A204.1 (cell line): ENCODE measurements around the gene FSCB.
A peak's percentile ranks its signal among the peaks of the same experiment; 100 is the strongest.
"Not testable (repeated sequence)": the region's sequence is repeated elsewhere in the genome, so short reads cannot be mapped to it uniquely, and the experiment has no call there.

Experiments
- FAIRE-seq: peaks from 2 replicates; lab custom pipeline; 2012; peaks lifted over from hg19 to GRCh38; lab: Jason Lieb, UNC

FSCB gene

GRCh38 chr14:44507183-44507582, at the start of gene FSCB:
Gene FSCB (minus strand): TSS chr14:44507283. CDS start chr14:44506987, 296 bp downstream.
- FAIRE-seq: no peak

- no peak for FAIRE-seq
Measured at GRCh38 chr14:44531658-44532057, 24.6 kb upstream of the FSCB start.

- no peak for FAIRE-seq
Measured at GRCh38 chr14:44530475-44530874, 23.4 kb upstream of the FSCB start.

GRCh38 chr14:44529026-44529425, 21.9 kb upstream of the FSCB start:
- FAIRE-seq: no peak

- peak; percentile 49 for FAIRE-seq
Measured at GRCh38 chr14:44528180-44528579, 21.1 kb upstream of the FSCB start.

GRCh38 chr14:44525237-44525636, 18.2 kb upstream of the FSCB start:
- FAIRE-seq: no peak

- FAIRE-seq: not testable (repeated sequence)
Measured at GRCh38 chr14:44515668-44516067, 8.6 kb upstream of the FSCB start.

- FAIRE-seq: no peak
Measured at GRCh38 chr14:44508834-44509233, 1.8 kb upstream of the FSCB start.

- FAIRE-seq: no peak
Measured at GRCh38 chr14:44505588-44505987, 1.5 kb downstream of the FSCB start.

GRCh38 chr14:44497148-44497547, 9.9 kb downstream of the FSCB start:
- FAIRE-seq: no peak

- no peak for FAIRE-seq
Measured at GRCh38 chr14:44494137-44494536, 12.9 kb downstream of the FSCB start.

- no peak for FAIRE-seq
Measured at GRCh38 chr14:44490966-44491365, 16.1 kb downstream of the FSCB start.

- FAIRE-seq: no peak
Measured at GRCh38 chr14:44477953-44478352, 29.1 kb downstream of the FSCB start.

- FAIRE-seq: no peak
Measured at GRCh38 chr14:44468771-44469170, 38.3 kb downstream of the FSCB start.

GRCh38 chr14:44463356-44464004, 43.6 kb downstream of the FSCB start:
- FAIRE-seq: no peak

- no peak for FAIRE-seq
Measured at GRCh38 chr14:44462381-44462780, 44.7 kb downstream of the FSCB start.

- no peak for FAIRE-seq
Measured at GRCh38 chr14:44461811-44462210, 45.3 kb downstream of the FSCB start.
